ENCODE data around the gene ZNF549.

Gene ZNF549

DNA sequence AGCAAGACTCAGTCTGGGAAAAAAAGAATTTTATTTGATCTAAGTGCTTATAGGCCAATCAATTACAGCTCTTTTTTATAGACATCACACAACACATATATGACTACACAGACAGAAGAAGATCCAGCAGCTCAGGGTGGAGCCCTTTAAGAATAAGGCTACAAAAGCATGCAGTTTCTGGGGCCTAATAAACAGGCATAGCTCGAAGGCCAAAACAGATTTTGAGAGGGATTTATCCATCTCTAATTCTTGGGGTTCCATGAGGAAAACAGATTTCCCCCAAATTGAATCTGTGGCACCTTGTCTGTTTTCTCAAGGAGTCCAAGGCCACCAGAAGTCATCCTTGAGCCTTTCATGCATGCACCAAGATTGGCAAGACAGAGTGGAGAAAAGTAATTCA lies 36.4 kb downstream of the ZNF549 start:
- in situ Hi-C loops (cut with MboI; ENCODE audit: low pct_unique_long_range_greater_than_20kb, low sequenced_read_pairs), result no loop called here
- DNase-seq, result no peak

DNA sequence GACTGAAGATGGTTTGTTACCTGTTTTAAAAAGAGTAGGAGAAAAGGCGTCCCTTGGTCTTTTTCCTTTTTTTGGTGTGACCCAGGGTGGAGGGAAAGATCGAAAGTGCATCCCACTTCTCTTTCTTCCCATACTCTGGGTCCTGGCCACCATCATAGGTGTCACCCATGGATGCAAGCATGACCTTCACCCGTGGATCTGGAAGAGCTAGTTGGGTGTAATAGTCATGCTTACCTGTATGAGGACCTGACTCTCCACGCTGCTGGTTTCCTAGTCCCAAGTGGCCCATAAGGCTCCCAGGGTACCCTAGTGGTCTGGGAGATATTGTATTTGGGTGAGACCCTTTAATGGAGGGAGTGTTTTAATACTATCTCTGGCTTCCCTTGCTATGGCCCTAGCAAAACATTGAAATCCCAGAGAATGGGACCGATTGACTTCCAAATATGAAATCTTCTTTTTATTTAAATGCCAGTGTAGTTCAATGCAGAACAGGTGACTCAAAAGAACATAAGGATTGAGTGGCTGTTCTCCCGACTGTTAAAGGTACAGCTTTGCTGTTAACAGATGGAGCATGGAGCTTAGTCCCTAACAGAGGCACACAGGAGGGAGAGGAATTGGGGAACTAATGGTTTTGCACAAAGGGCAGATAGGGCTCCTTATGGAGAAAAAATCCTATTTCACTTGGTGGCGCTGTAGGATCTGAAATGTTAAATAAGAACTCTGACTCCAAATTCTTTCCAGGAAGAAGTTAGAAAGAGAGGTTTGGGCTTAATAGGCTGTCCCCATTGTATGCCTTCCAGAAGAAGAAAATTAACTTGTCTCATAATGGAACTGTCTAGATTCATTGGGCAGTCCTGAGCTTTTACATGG lies 39.5 kb downstream of the ZNF549 start:
- in situ Hi-C loops (cut with MboI; ENCODE audit: low pct_unique_long_range_greater_than_20kb, low sequenced_read_pairs), result no loop called here
- DNase-seq, result peak; percentile 34

GRCh38 chr19:57570707-57571106 lies 43.6 kb downstream of the ZNF549 start:
- DNase-seq, result no peak
- in situ Hi-C loops (cut with MboI; ENCODE audit: low pct_unique_long_range_greater_than_20kb, low sequenced_read_pairs), result no loop called here

- in situ Hi-C loops (cut with MboI; ENCODE audit: low pct_unique_long_range_greater_than_20kb, low sequenced_read_pairs), result no loop called here
These were observed 45.3 kb downstream of the ZNF549 start for GRCh38 chr19:57572415-57572947.

DNA sequence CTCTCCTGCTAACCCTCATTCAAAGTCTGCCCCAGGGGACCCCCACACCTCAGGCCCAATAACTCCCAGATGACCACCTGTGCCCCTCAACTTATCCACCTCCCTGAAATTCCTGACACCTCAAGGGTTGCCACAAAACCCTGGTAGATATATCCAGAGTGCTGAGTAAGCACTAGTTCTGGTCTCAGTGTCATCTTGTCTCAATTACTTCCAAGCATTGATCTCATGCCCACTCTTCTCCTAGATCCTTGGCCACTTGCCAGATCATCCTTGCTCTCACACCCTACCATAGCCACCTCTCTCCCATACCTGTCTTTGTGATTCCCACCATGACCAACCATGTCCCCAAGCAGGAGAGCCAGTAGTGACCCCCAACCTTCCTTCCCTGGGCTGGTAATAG lies 49.5 kb downstream of the ZNF549 start:
- in situ Hi-C loops (cut with MboI; ENCODE audit: low pct_unique_long_range_greater_than_20kb, low sequenced_read_pairs), result no loop called here
- no peak for DNase-seq

More at GRCh38 chr19:57572415-57572947, 45.3 kb downstream of the ZNF549 start:
- no peak for DNase-seq

DNA sequence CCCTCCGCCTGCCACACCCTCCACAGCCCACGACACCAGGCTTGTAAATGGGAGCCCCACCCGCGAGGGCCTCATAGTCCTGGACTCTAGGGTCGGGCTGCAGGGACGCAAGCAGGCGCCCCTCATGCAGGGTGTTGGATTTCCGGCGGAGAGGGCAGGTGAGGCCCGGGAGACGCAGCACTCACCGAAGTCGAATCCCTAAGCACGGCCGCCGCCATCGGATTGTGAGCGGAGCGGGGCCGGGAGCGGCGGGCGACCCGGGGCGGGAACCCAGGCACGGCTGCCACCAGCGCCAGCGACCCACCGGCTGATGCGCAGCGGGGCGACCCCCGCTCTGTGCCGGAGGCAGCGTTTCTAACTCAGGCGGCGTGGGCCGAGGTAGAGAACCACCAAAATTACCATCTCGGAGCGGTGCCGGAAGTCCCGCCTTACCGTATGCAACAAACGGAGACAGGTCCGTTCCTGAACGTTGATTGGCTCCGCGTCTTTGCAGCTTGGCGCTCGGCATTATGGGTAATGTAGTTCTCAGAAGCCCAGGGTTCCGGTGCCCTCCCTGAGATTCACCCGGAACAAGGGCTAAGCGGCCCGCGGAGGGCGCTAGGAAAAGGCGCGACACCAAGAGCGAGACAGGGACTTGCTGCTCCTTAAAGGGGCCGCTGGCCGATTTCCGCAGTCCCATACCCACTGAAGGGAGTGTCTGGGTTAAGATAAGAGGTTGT lies 51.5 kb downstream of the ZNF549 start, which contains the start of gene ZNF416:
TSS of gene ZNF416 (minus strand) at position 425 of the 719 bp plus-strand sequence. CDS start at position 218, 207 bp downstream.
- in situ Hi-C loops (cut with MboI; ENCODE audit: low pct_unique_long_range_greater_than_20kb, low sequenced_read_pairs), result no loop called here
- DNase-seq, result peak; percentile 98

GRCh38 chr19:57583104-57583520 lies 56.0 kb downstream of the ZNF549 start:
- no peak for DNase-seq
- in situ Hi-C loops (cut with MboI; ENCODE audit: low pct_unique_long_range_greater_than_20kb, low sequenced_read_pairs), result no loop called here

GRCh38 chr19:57583521-57584416 lies 56.6 kb downstream of the ZNF549 start, which contains the start of gene ZIK1:
ZIK1 (plus strand) TSS chr19:57584145; CDS start chr19:57584357, 212 bp downstream.
- no peak for DNase-seq
- in situ Hi-C loops (cut with MboI; ENCODE audit: low pct_unique_long_range_greater_than_20kb, low sequenced_read_pairs), result no loop called here

GRCh38 chr19:57587529-57587928 lies 60.4 kb downstream of the ZNF549 start:
- in situ Hi-C loops (cut with MboI; ENCODE audit: low pct_unique_long_range_greater_than_20kb, low sequenced_read_pairs), result no loop called here
- no peak for DNase-seq

- in situ Hi-C loops (cut with MboI; ENCODE audit: low pct_unique_long_range_greater_than_20kb, low sequenced_read_pairs), result no loop called here
- DNase-seq, result no peak
These were observed 72.2 kb downstream of the ZNF549 start for GRCh38 chr19:57599377-57599760.

DNA sequence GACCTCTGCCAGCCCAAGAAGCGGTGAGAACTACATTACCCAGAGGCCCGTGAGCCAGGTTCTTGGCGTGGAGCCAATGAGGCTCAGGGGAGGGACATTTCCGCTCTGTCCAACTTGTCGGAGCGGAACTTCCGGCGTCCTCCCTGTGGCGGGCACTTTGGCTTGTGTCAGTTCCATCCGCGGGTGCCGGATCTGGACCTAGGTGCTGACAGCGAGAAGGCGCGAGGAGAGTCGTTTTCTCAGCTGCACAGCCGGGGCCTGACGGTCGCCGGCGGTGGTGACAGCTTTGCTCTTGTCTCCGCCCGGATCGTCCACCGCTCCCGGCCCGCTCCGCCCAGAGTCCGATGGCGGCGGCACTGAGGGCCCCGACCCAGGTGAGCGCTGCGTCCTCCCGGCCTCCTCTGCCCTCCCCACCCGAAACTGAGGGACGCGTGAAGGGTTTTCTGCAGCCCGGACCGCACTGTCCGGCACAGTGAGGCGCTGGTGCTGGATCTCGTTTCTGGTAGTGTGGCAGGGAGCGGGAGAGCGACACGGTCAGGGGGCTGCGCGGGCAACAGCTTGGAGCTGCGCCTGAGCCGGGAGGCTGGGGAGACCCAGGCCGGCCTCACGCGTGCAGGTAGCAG lies 72.7 kb downstream of the ZNF549 start, which contains the start of gene ZNF530:
TSS of gene ZNF530 (plus strand) at position 125 of the 623 bp plus-strand sequence. CDS start 4,461 bp downstream, outside the sequence.
- DNase-seq, result peak; percentile 91
- in situ Hi-C loops (cut with MboI; ENCODE audit: low pct_unique_long_range_greater_than_20kb, low sequenced_read_pairs), result no loop called here

- in situ Hi-C loops (cut with MboI; ENCODE audit: low pct_unique_long_range_greater_than_20kb, low sequenced_read_pairs), result no loop called here
- DNase-seq, result no peak
These were observed 79.8 kb downstream of the ZNF549 start for GRCh38 chr19:57606931-57607330.
